ENCODE data around the gene MAP3K20. TPM values are rescaled to one million over a fixed set of nuclear protein-coding genes. Genes with fewer than 3 reads are reported as not detected.

The MAP3K20 gene
- total and polyA plus RNA-seq, 8 donors = 49.6 to 71.8 (median 64.6) TPM

- TF ChIP-seq CTCF (IDR thresholded peaks at IDR 0.05) = no peak
- Histone ChIP-seq H3K36me3 (no peaks in the 10 kb centered on the region), H3K27me3 (no peaks in the 10 kb centered on the region), H3K4me3 (no peak overlapping the region), H3K9me3 (no peaks in the 10 kb centered on the region), H3K27ac (no peak overlapping the region), H3K4me1 (peaks cover 0 to 4% of the 10 kb centered on the region in 2 donors)
- no peak for ATAC-seq
- intact Hi-C loops (cut with DNase I) = no loop called here
- peak in 1 of 4 donors; percentile 24 for DNase-seq
Measured at GRCh38 chr2:173106959-173107628, 31.4 kb downstream of the MAP3K20 start.

- H3K4me1 ChIP-seq = peaks cover 0 to 4% of the 10 kb centered on the region in 2 donors
- no peak for TF ChIP-seq CTCF (IDR thresholded peaks at IDR 0.05)
- H3K4me3 ChIP-seq = no peak overlapping the region
- no peaks in the 10 kb centered on the region for H3K9me3 ChIP-seq
- no peak for ATAC-seq
- intact Hi-C loops (cut with DNase I) = no loop called here
- no peaks in the 10 kb centered on the region for H3K27me3 ChIP-seq
- no peak for DNase-seq
- no peak overlapping the region for H3K27ac ChIP-seq
- H3K36me3 ChIP-seq = no peaks in the 10 kb centered on the region
Measured at GRCh38 chr2:173107629-173108022, 32.0 kb downstream of the MAP3K20 start.

- peak overlapping the region; percentile 23 to 26 for H3K27ac ChIP-seq
- ATAC-seq (peak; percentile 50), DNase-seq (no peak)
- no peaks in the 10 kb centered on the region for H3K9me3 ChIP-seq
- H3K36me3 ChIP-seq = no peaks in the 10 kb centered on the region
- TF ChIP-seq CTCF (IDR thresholded peaks at IDR 0.05) = no peak
- no peaks in the 10 kb centered on the region for H3K27me3 ChIP-seq
- intact Hi-C loops (cut with DNase I) = no loop called here
- H3K4me1 ChIP-seq = peaks cover 0 to 4% of the 10 kb centered on the region in 2 donors
- H3K4me3 ChIP-seq = no peak overlapping the region
Measured at GRCh38 chr2:173109253-173110188, 33.9 kb downstream of the MAP3K20 start.

GRCh38 chr2:173117678-173118077 is 42.0 kb downstream of the MAP3K20 start:
- ATAC-seq (no peak), DNase-seq (no peak)
- no peak overlapping the region for H3K27ac ChIP-seq
- peaks cover 0 to 5% of the 10 kb centered on the region in 2 donors for H3K4me1 ChIP-seq
- intact Hi-C loops (cut with DNase I) = no loop called here
- TF ChIP-seq CTCF (IDR thresholded peaks at IDR 0.05) = no peak
- no peak overlapping the region for H3K4me3 ChIP-seq
- no peaks in the 10 kb centered on the region for H3K9me3 ChIP-seq
- no peaks in the 10 kb centered on the region for H3K36me3 ChIP-seq
- H3K27me3 ChIP-seq = no peaks in the 10 kb centered on the region

GRCh38 chr2:173118395-173118794 is 42.7 kb downstream of the MAP3K20 start:
- intact Hi-C loops (cut with DNase I) = no loop called here
- Histone ChIP-seq H3K4me1 (peaks cover 0 to 5% of the 10 kb centered on the region in 2 donors), H3K4me3 (no peak overlapping the region), H3K36me3 (no peaks in the 10 kb centered on the region), H3K27me3 (no peaks in the 10 kb centered on the region), H3K27ac (no peak overlapping the region), H3K9me3 (no peaks in the 10 kb centered on the region)
- TF ChIP-seq CTCF (IDR thresholded peaks at IDR 0.05) = no peak
- DNase-seq (no peak), ATAC-seq (no peak)
